HEK293 (cell line): ENCODE measurements around the gene HS3ST5.

Experiments
- CTCF ChIA-PET: fragments of 350-600 bp; formaldehyde crosslinking; extraction: SDS; loops from one replicate; lab custom pipeline; 2021; ENCODE audit warnings: antibody characterized with exemption; lab: Yijun Ruan, JAX
- POLR2A ChIA-PET: fragments of 300-600 bp; formaldehyde crosslinking; extraction: SDS; loops from one replicate; lab custom pipeline; 2020; ENCODE audit warnings: antibody characterized with exemption, inconsistent platforms; lab: Yijun Ruan, JAX
- H3K27ac ChIP-seq: fragments of 200-500 bp; sonication (Bioruptor generic); 2 replicates; pipeline ENCODE4 v1.5.1; 2014; ENCODE audit warnings: low read depth, low read length, control low read depth, inconsistent platforms; ENCODE audit errors: extremely low read depth
- H3K36me3 ChIP-seq, 2 experiments: fragments of 200-500 bp in 1 of 2; sonication (Bioruptor generic) in 1 of 2; 1 replicate in 1 of 2; 2 replicates in 1 of 2; pipeline ENCODE4 v1.5.1; 2014 to 2017; ENCODE audit warnings: inconsistent platforms in 2 of 2, low read length in 2 of 2; ENCODE audit not compliant: control insufficient read depth in 2 of 2, insufficient read depth in 1 of 2
- H3K4me1 ChIP-seq: fragments of 200-500 bp; sonication (Bioruptor generic); 2 replicates; pipeline ENCODE4 v1.5.1; 2014; ENCODE audit warnings: mild to moderate bottlenecking, low read length, inconsistent platforms; ENCODE audit not compliant: control insufficient read depth, insufficient read depth
- H3K4me3 ChIP-seq: 2 replicates; pipeline ENCODE4 v1.5.1; 2011; ENCODE audit warnings: low read depth, mild to moderate bottlenecking, control low read depth, low read length, moderate library complexity
- H3K9me3 ChIP-seq: fragments of 200-500 bp; sonication (Bioruptor generic); 2 replicates; pipeline ENCODE4 v1.5.1; 2014; ENCODE audit warnings: low read depth, low read length, inconsistent platforms; ENCODE audit not compliant: control insufficient read depth, insufficient read depth
- GFI1B ChIP-seq: fragments of 450-650 bp; formaldehyde crosslinking; IDR thresholded peaks from 2 replicates; pipeline ENCODE4 v1.5.1; 2016; ENCODE audit warnings: missing biosample characterization, missing genetic modification characterization
- MEIS1 ChIP-seq: sonication (generic); formaldehyde crosslinking; IDR thresholded peaks from 2 replicates; pipeline ENCODE4 v1.8.1; 2022; ENCODE audit warnings: missing genetic modification reagents, mild to moderate bottlenecking, borderline replicate concordance
- SP3 ChIP-seq: fragments of 450-650 bp; formaldehyde crosslinking; IDR thresholded peaks from 2 replicates; pipeline ENCODE4 v1.5.1; 2016; ENCODE audit warnings: missing biosample characterization, missing genetic modification characterization
- TRIM28 ChIP-seq: IDR thresholded peaks from 2 replicates; pipeline ENCODE4 v1.6.1; 2011; ENCODE audit warnings: low read length, control low read depth, borderline replicate concordance
- ZBTB8A ChIP-seq: fragments of 450-650 bp; formaldehyde crosslinking; IDR thresholded peaks from 2 replicates; pipeline ENCODE4 v1.5.1; 2016; ENCODE audit warnings: missing biosample characterization, missing genetic modification characterization
- ZNF121 ChIP-seq: fragments of 450-650 bp; formaldehyde crosslinking; IDR thresholded peaks from 2 replicates; pipeline ENCODE4 v1.5.1; 2016; ENCODE audit warnings: missing biosample characterization, missing genetic modification characterization
- ZNF138 ChIP-seq: fragments of 450-650 bp; formaldehyde crosslinking; IDR thresholded peaks from 2 replicates; pipeline ENCODE4 v1.5.1; 2016; ENCODE audit warnings: missing biosample characterization, missing genetic modification characterization, borderline replicate concordance
- ZNF146 ChIP-seq: fragments of 450-650 bp; formaldehyde crosslinking; IDR thresholded peaks from 2 replicates; pipeline ENCODE4 v1.5.1; 2016; ENCODE audit warnings: missing biosample characterization, missing genetic modification characterization
- ZNF157 ChIP-seq: fragments of 450-650 bp; formaldehyde crosslinking; IDR thresholded peaks from 2 replicates; pipeline ENCODE4 v1.5.1; 2016; ENCODE audit warnings: missing biosample characterization, missing genetic modification characterization
- ZNF2 ChIP-seq: fragments of 450-650 bp; formaldehyde crosslinking; IDR thresholded peaks from 2 replicates; pipeline ENCODE4 v1.5.1; 2016; ENCODE audit warnings: missing biosample characterization, missing genetic modification characterization
- ZNF292 ChIP-seq: fragments of 450-650 bp; formaldehyde crosslinking; IDR thresholded peaks from 2 replicates; pipeline ENCODE4 v1.5.1; 2016; ENCODE audit warnings: low read depth, missing biosample characterization, missing genetic modification characterization, borderline replicate concordance
- ZNF311 ChIP-seq: fragments of 450-650 bp; formaldehyde crosslinking; IDR thresholded peaks from 2 replicates; pipeline ENCODE4 v1.5.1; 2017; ENCODE audit warnings: missing biosample characterization, missing genetic modification characterization, borderline replicate concordance
- ZNF404 ChIP-seq: fragments of 450-650 bp; formaldehyde crosslinking; IDR thresholded peaks from 2 replicates; pipeline ENCODE4 v1.5.1; 2017; ENCODE audit warnings: missing biosample characterization, missing genetic modification characterization
- ZNF571 ChIP-seq: fragments of 450-650 bp; formaldehyde crosslinking; IDR thresholded peaks from 2 replicates; pipeline ENCODE4 v1.5.0; 2017; ENCODE audit warnings: missing biosample characterization, missing genetic modification characterization
- ZNF664 ChIP-seq: fragments of 450-650 bp; formaldehyde crosslinking; IDR thresholded peaks from 2 replicates; pipeline ENCODE4 v1.5.1; 2016; ENCODE audit warnings: missing biosample characterization, missing genetic modification characterization
- ZNF670 ChIP-seq: fragments of 450-650 bp; formaldehyde crosslinking; IDR thresholded peaks from 2 replicates; pipeline ENCODE4 v1.5.1; 2016; ENCODE audit warnings: missing biosample characterization, missing genetic modification characterization, low read depth
- ZNF707 ChIP-seq: fragments of 450-650 bp; formaldehyde crosslinking; IDR thresholded peaks from 2 replicates; pipeline ENCODE4 v1.5.1; 2016; ENCODE audit warnings: missing biosample characterization, missing genetic modification characterization
- TF ChIP-seq, protein P1 (sequence below): fragments of 450-650 bp; formaldehyde crosslinking; IDR thresholded peaks from 2 replicates; pipeline ENCODE4 v1.5.1; 2016; ENCODE audit warnings: missing biosample characterization, missing genetic modification characterization, borderline replicate concordance
- TF ChIP-seq, protein P2 (sequence below): fragments of 450-650 bp; formaldehyde crosslinking; IDR thresholded peaks from 2 replicates; pipeline ENCODE4 v1.5.1; 2016; ENCODE audit warnings: missing biosample characterization, missing genetic modification characterization
- TF ChIP-seq, protein P3 (sequence below): fragments of 450-650 bp; formaldehyde crosslinking; IDR thresholded peaks from 2 replicates; pipeline ENCODE4 v1.5.1; 2016; ENCODE audit warnings: missing biosample characterization, missing genetic modification characterization

The HS3ST5 gene

DNA sequence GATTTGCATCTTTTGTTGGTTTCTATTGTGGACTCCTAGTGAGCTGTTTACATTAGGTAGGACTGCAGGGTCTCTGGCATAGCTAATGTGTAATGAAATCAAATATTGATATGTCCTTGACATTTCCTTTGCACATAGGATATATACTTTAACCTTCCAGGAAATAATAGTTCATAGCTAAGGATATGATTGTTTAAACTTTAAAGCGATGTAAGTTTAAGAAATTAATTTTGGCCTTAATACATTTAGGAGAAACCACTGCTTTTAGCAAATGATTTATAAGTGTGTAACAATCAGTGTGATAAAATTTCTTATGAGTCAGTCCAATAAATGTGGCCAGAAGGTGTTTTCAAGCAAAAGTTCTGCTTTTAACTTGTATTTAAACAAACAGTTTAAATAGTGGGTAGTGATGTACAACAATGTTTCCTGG, 171.8 kb downstream of the HS3ST5 start (continued):
- TF ChIP-seq, protein P1, sequence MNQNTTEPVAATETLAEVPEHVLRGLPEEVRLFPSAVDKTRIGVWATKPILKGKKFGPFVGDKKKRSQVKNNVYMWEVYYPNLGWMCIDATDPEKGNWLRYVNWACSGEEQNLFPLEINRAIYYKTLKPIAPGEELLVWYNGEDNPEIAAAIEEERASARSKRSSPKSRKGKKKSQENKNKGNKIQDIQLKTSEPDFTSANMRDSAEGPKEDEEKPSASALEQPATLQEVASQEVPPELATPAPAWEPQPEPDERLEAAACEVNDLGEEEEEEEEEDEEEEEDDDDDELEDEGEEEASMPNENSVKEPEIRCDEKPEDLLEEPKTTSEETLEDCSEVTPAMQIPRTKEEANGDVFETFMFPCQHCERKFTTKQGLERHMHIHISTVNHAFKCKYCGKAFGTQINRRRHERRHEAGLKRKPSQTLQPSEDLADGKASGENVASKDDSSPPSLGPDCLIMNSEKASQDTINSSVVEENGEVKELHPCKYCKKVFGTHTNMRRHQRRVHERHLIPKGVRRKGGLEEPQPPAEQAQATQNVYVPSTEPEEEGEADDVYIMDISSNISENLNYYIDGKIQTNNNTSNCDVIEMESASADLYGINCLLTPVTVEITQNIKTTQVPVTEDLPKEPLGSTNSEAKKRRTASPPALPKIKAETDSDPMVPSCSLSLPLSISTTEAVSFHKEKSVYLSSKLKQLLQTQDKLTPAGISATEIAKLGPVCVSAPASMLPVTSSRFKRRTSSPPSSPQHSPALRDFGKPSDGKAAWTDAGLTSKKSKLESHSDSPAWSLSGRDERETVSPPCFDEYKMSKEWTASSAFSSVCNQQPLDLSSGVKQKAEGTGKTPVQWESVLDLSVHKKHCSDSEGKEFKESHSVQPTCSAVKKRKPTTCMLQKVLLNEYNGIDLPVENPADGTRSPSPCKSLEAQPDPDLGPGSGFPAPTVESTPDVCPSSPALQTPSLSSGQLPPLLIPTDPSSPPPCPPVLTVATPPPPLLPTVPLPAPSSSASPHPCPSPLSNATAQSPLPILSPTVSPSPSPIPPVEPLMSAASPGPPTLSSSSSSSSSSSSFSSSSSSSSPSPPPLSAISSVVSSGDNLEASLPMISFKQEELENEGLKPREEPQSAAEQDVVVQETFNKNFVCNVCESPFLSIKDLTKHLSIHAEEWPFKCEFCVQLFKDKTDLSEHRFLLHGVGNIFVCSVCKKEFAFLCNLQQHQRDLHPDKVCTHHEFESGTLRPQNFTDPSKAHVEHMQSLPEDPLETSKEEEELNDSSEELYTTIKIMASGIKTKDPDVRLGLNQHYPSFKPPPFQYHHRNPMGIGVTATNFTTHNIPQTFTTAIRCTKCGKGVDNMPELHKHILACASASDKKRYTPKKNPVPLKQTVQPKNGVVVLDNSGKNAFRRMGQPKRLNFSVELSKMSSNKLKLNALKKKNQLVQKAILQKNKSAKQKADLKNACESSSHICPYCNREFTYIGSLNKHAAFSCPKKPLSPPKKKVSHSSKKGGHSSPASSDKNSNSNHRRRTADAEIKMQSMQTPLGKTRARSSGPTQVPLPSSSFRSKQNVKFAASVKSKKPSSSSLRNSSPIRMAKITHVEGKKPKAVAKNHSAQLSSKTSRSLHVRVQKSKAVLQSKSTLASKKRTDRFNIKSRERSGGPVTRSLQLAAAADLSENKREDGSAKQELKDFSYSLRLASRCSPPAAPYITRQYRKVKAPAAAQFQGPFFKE (tag by site-specific recombination): no peak
- no peak for TF ChIP-seq ZNF571 (tag by site-specific recombination)
- no peak for TF ChIP-seq TRIM28

DNA sequence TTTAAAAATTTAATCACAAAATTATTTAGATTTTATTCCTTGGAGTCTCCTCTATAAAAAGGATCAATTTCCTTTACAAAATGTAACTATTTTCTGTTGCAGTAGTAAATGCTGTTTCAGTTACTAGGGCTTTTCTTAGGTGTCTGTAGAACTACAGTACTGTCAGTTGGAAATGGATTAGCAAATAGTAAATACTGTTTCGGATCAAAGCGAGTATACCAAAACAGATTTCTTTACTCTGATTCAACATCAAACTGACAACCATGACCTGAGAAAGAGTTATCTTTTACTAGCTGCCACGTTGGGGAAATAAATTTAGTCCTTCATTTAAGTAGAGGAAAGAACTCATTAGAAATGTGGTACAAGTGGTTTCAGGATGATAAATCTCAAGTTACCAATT, 172.5 kb downstream of the HS3ST5 start:
- no peaks in the 10 kb centered on the region for H3K9me3 ChIP-seq
- no peaks in the 10 kb centered on the region for H3K36me3 ChIP-seq
- TF ChIP-seq ZNF157 (tag by site-specific recombination): no peak
- TF ChIP-seq ZNF2: no peak
- no peak for TF ChIP-seq ZNF138 (tag by site-specific recombination)
- TF ChIP-seq SP3 (tag by site-specific recombination): no peak
- no peak for TF ChIP-seq ZNF670
- TF ChIP-seq ZNF121: no peak
- no peak for TF ChIP-seq ZNF311 (tag by site-specific recombination)
- no peak for TF ChIP-seq MEIS1
- TF ChIP-seq, protein P2, sequence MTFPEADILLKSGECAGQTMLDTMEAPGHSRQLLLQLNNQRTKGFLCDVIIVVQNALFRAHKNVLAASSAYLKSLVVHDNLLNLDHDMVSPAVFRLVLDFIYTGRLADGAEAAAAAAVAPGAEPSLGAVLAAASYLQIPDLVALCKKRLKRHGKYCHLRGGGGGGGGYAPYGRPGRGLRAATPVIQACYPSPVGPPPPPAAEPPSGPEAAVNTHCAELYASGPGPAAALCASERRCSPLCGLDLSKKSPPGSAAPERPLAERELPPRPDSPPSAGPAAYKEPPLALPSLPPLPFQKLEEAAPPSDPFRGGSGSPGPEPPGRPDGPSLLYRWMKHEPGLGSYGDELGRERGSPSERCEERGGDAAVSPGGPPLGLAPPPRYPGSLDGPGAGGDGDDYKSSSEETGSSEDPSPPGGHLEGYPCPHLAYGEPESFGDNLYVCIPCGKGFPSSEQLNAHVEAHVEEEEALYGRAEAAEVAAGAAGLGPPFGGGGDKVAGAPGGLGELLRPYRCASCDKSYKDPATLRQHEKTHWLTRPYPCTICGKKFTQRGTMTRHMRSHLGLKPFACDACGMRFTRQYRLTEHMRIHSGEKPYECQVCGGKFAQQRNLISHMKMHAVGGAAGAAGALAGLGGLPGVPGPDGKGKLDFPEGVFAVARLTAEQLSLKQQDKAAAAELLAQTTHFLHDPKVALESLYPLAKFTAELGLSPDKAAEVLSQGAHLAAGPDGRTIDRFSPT (tag by site-specific recombination): no peak
- TF ChIP-seq ZNF664 (tag by site-specific recombination): no peak
- no peak for TF ChIP-seq ZBTB8A (tag by site-specific recombination)
- ChIA-PET CTCF (no interaction called here), POLR2A (no interaction called here)
- H3K4me3 ChIP-seq: no peak overlapping the region
- H3K27ac ChIP-seq: no peak overlapping the region
- H3K4me1 ChIP-seq: no peaks in the 10 kb centered on the region

DNA sequence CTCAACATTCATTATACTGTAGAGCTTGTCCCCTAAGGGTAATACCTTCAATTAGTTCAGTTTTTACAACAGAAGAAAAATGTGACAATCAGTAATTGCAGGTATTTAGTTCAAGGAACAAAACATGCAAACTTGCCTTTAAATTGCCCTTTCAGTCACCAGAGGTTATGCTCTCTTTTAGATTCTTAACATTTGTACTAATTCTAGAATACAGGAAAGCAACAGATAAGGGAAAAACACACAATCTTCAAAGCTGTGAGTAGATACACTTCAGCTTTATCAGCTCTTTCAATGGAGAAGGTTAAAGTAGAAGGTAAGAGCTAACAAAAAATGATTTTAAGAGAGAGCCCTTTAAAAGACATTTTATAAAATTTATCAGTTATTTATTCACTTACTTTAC, 173.1 kb downstream of the HS3ST5 start:
- CTCF ChIA-PET: interaction anchor here (0.6 to 0.9 kb wide), 2 partner anchors 23 to 1724 kb away, joined by 3 read pairs; no protein-coding TSS in a partner anchor
- H3K4me1 ChIP-seq: no peaks in the 10 kb centered on the region
- H3K27ac ChIP-seq: no peak overlapping the region
- H3K4me3 ChIP-seq: no peak overlapping the region
- POLR2A ChIA-PET: no interaction called here
- H3K9me3 ChIP-seq: no peaks in the 10 kb centered on the region
- TF ChIP-seq, protein P3, sequence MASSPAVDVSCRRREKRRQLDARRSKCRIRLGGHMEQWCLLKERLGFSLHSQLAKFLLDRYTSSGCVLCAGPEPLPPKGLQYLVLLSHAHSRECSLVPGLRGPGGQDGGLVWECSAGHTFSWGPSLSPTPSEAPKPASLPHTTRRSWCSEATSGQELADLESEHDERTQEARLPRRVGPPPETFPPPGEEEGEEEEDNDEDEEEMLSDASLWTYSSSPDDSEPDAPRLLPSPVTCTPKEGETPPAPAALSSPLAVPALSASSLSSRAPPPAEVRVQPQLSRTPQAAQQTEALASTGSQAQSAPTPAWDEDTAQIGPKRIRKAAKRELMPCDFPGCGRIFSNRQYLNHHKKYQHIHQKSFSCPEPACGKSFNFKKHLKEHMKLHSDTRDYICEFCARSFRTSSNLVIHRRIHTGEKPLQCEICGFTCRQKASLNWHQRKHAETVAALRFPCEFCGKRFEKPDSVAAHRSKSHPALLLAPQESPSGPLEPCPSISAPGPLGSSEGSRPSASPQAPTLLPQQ (tag by site-specific recombination): no peak
- TF ChIP-seq ZNF146 (tag by site-specific recombination): no peak
- TF ChIP-seq ZNF292 (tag by site-specific recombination): no peak
- no peak for TF ChIP-seq GFI1B (tag by site-specific recombination)
- TF ChIP-seq ZNF707 (tag by site-specific recombination): no peak
- TF ChIP-seq ZNF404 (tag by site-specific recombination): no peak
- no peaks in the 10 kb centered on the region for H3K36me3 ChIP-seq
